OCI-LY3 (cell line): ENCODE data around the gene KCNMA1.

Experiments used
- CTCF ChIP-seq: fragments of 200-600, 300-600 bp; sonication (generic); IDR thresholded peaks from 2 replicates; pipeline ENCODE4 v1.5.1; 2014; ENCODE audit warnings: antibody characterized with exemption, low read length, low read depth
- EZH2phosphoT487 ChIP-seq: fragments of 200-600 bp; shearing (Covaris generic); IDR thresholded peaks from 2 replicates; pipeline ENCODE4 v1.6.1; 2018; ENCODE audit warnings: antibody characterized with exemption, mixed run types, low read depth

- no peak for TF ChIP-seq CTCF
- TF ChIP-seq EZH2phosphoT487 = no peak
Observed at GRCh38 chr10:77359287-77359691, 278.3 kb downstream of the KCNMA1 start.
